ENCODE results near the gene VAMP8. TPM values are rescaled to one million over a fixed set of nuclear protein-coding genes. Genes with fewer than 3 reads are reported as not detected.
"Not testable (repeated sequence)": the region's sequence is repeated elsewhere in the genome, so short reads cannot be mapped to it uniquely, and the experiment has no call there.

Gene VAMP8
- total RNA-seq, 1 donor from 2014 or later: 90.9 TPM

- Mint-ChIP-seq H3K9me3 (no peaks in the 10 kb centered on the region), H3K4me1 (peaks cover 33% of the 10 kb centered on the region), H3K27me3 (no peaks in the 10 kb centered on the region), H3K36me3 (ENCODE audit: low read depth) (peaks cover 8% of the 10 kb centered on the region), H3K4me3 (no peak overlapping the region), H3K27ac (no peak overlapping the region)
- intact Hi-C loops (cut with micrococcal nuclease): no loop called here
- no peak for DNase-seq
Observed at GRCh38 chr2:85590950-85591349, 13.6 kb downstream of the VAMP8 start.

GRCh38 chr2:85591563-85591962, 14.2 kb downstream of the VAMP8 start:
- no peak overlapping the region for H3K27ac Mint-ChIP-seq
- H3K27me3 Mint-ChIP-seq: no peaks in the 10 kb centered on the region
- H3K4me3 Mint-ChIP-seq: no peak overlapping the region
- no peak for DNase-seq
- H3K36me3 Mint-ChIP-seq (ENCODE audit: low read depth): peaks cover 8% of the 10 kb centered on the region
- H3K4me1 Mint-ChIP-seq: peaks cover 31% of the 10 kb centered on the region
- intact Hi-C loops (cut with micrococcal nuclease): no loop called here
- no peaks in the 10 kb centered on the region for H3K9me3 Mint-ChIP-seq

- H3K27me3 Mint-ChIP-seq; intact Hi-C loops (cut with micrococcal nuclease); H3K4me3 Mint-ChIP-seq; H3K9me3 Mint-ChIP-seq; DNase-seq: not testable (repeated sequence)
- H3K36me3 Mint-ChIP-seq (ENCODE audit: low read depth): peaks cover 16% of the 10 kb centered on the region
- H3K27ac Mint-ChIP-seq: peak overlapping the region; percentile 32
- H3K4me1 Mint-ChIP-seq: peaks cover 35% of the 10 kb centered on the region
Observed at GRCh38 chr2:85592299-85592698, 14.9 kb downstream of the VAMP8 start.

- peaks cover 30% of the 10 kb centered on the region for H3K4me1 Mint-ChIP-seq
- H3K36me3 Mint-ChIP-seq (ENCODE audit: low read depth): peaks cover 20% of the 10 kb centered on the region
- intact Hi-C loops (cut with micrococcal nuclease): no loop called here
- peak overlapping the region; percentile 26 for H3K4me3 Mint-ChIP-seq
- no peaks in the 10 kb centered on the region for H3K9me3 Mint-ChIP-seq
- no peak overlapping the region for H3K27ac Mint-ChIP-seq
- H3K27me3 Mint-ChIP-seq: no peaks in the 10 kb centered on the region
- no peak for DNase-seq
Observed at GRCh38 chr2:85593023-85593422, 15.6 kb downstream of the VAMP8 start.

GRCh38 chr2:85594715-85595300, 17.4 kb downstream of the VAMP8 start:
- DNase-seq: no peak
- Mint-ChIP-seq H3K27ac (peak overlapping the region; percentile 90), H3K4me3 (peak overlapping the region; percentile 94), H3K36me3 (ENCODE audit: low read depth) (peaks cover 27% of the 10 kb centered on the region), H3K4me1 (peaks cover 24% of the 10 kb centered on the region), H3K27me3 (no peaks in the 10 kb centered on the region), H3K9me3 (no peaks in the 10 kb centered on the region)
- intact Hi-C loops (cut with micrococcal nuclease): loop anchor here (1.0 to 2.0 kb wide), 4 partner anchors 8 to 34 kb away; partner anchors contain the start of gene GGCX

GRCh38 chr2:85595301-85596025, 18.1 kb downstream of the VAMP8 start, which contains the start of gene RNF181:
TSS of gene RNF181 (plus strand) at chr2:85595745. CDS start at chr2:85595764, 19 bp downstream.
- intact Hi-C loops (cut with micrococcal nuclease): loop anchor here (1.0 to 2.0 kb wide), 4 partner anchors 8 to 34 kb away; partner anchors contain the start of gene GGCX
- H3K4me3 Mint-ChIP-seq: peak within 1 kb of the TSS; percentile 94
- peak; percentile 98 for DNase-seq
- no peaks in the 10 kb centered on the region for H3K27me3 Mint-ChIP-seq
- H3K27ac Mint-ChIP-seq: peak within 1 kb of the TSS; percentile 90
- peaks cover 27% of the 10 kb centered on the region for H3K36me3 Mint-ChIP-seq (ENCODE audit: low read depth)
- H3K4me1 Mint-ChIP-seq: peaks cover 20% of the 10 kb centered on the region
- H3K9me3 Mint-ChIP-seq: no peaks in the 10 kb centered on the region

- intact Hi-C loops (cut with micrococcal nuclease): no loop called here
- Mint-ChIP-seq H3K27ac (peak overlapping the region; percentile 90), H3K9me3 (no peaks in the 10 kb centered on the region), H3K36me3 (ENCODE audit: low read depth) (peaks cover 27% of the 10 kb centered on the region), H3K27me3 (no peaks in the 10 kb centered on the region), H3K4me3 (peak overlapping the region; percentile 94), H3K4me1 (peaks cover 20% of the 10 kb centered on the region)
- no peak for DNase-seq
Observed at GRCh38 chr2:85596026-85596333, 18.6 kb downstream of the VAMP8 start.

GRCh38 chr2:85596486-85597143, 19.2 kb downstream of the VAMP8 start:
- peak overlapping the region; percentile 94 for H3K4me3 Mint-ChIP-seq
- no peaks in the 10 kb centered on the region for H3K9me3 Mint-ChIP-seq
- H3K27ac Mint-ChIP-seq: peak overlapping the region; percentile 90
- intact Hi-C loops (cut with micrococcal nuclease): no loop called here
- no peaks in the 10 kb centered on the region for H3K27me3 Mint-ChIP-seq
- no peak for DNase-seq
- H3K36me3 Mint-ChIP-seq (ENCODE audit: low read depth): peaks cover 24% of the 10 kb centered on the region
- peaks cover 22% of the 10 kb centered on the region for H3K4me1 Mint-ChIP-seq

GRCh38 chr2:85597241-85597640, 19.9 kb downstream of the VAMP8 start:
- DNase-seq: no peak
- Mint-ChIP-seq H3K9me3 (no peaks in the 10 kb centered on the region), H3K27me3 (no peaks in the 10 kb centered on the region), H3K4me1 (peaks cover 24% of the 10 kb centered on the region), H3K4me3 (peak overlapping the region; percentile 94), H3K27ac (no peak overlapping the region), H3K36me3 (ENCODE audit: low read depth) (peaks cover 23% of the 10 kb centered on the region)
- intact Hi-C loops (cut with micrococcal nuclease): no loop called here

GRCh38 chr2:85598594-85599340, 21.4 kb downstream of the VAMP8 start:
- Mint-ChIP-seq H3K9me3 (no peaks in the 10 kb centered on the region), H3K27ac (no peak overlapping the region), H3K4me3 (no peak overlapping the region), H3K4me1 (peaks cover 27% of the 10 kb centered on the region), H3K27me3 (peaks cover 1% of the 10 kb centered on the region), H3K36me3 (ENCODE audit: low read depth) (peaks cover 25% of the 10 kb centered on the region)
- intact Hi-C loops (cut with micrococcal nuclease): no loop called here
- DNase-seq: no peak

- peaks cover 27% of the 10 kb centered on the region for H3K36me3 Mint-ChIP-seq (ENCODE audit: low read depth)
- H3K27ac Mint-ChIP-seq: no peak overlapping the region
- intact Hi-C loops (cut with micrococcal nuclease): no loop called here
Observed at GRCh38 chr2:85599468-85600234, 22.3 kb downstream of the VAMP8 start.

GRCh38 chr2:85600235-85600575, 22.8 kb downstream of the VAMP8 start:
- H3K27ac Mint-ChIP-seq: no peak overlapping the region
- intact Hi-C loops (cut with micrococcal nuclease): no loop called here

More at GRCh38 chr2:85599468-85600234, 22.3 kb downstream of the VAMP8 start:
- DNase-seq: no peak
- H3K4me3 Mint-ChIP-seq: no peak overlapping the region
- H3K27me3 Mint-ChIP-seq: peaks cover 1% of the 10 kb centered on the region
- H3K4me1 Mint-ChIP-seq: peaks cover 22% of the 10 kb centered on the region
- H3K9me3 Mint-ChIP-seq: no peaks in the 10 kb centered on the region

More at GRCh38 chr2:85600235-85600575, 22.8 kb downstream of the VAMP8 start:
- DNase-seq: no peak
- Mint-ChIP-seq H3K4me1 (peaks cover 22% of the 10 kb centered on the region), H3K9me3 (no peaks in the 10 kb centered on the region), H3K4me3 (no peak overlapping the region), H3K36me3 (ENCODE audit: low read depth) (peaks cover 27% of the 10 kb centered on the region), H3K27me3 (peaks cover 1% of the 10 kb centered on the region)

All from activated CD4-positive, alpha-beta T cell treated with anti-CD3 and anti-CD28 coated beads, Interleukin-2, amount 10 ng/mL, durations not matched to agents 24 days and 14 days (primary cell).